OCI-LY1 (cell line): ENCODE data around the gene TNNT1.

Experiments used
- H2AFZ ChIP-seq: fragments of 200-600 bp; sonication (generic), shearing (Covaris generic); 2 replicates; pipeline ENCODE4 v1.6.0; 2014; ENCODE audit warnings: antibody characterized with exemption, mild to moderate bottlenecking, low read length
- H3F3A ChIP-seq: fragments of 200-600 bp; sonication (generic), shearing (Covaris generic); 2 replicates; pipeline ENCODE4 v1.6.0; 2014; ENCODE audit warnings: mild to moderate bottlenecking, antibody characterized with exemption, low read length, moderate library complexity; ENCODE audit not compliant: insufficient read depth
- H3K27ac ChIP-seq: fragments of 200-600 bp; sonication (generic); 2 replicates; pipeline ENCODE4 v1.5.1; 2014; ENCODE audit warnings: low read length, mixed run types, mild to moderate bottlenecking, low read depth; ENCODE audit not compliant: poor library complexity, severe bottlenecking
- H3K27me3 ChIP-seq: fragments of 200-600 bp; sonication (generic); 2 replicates; pipeline ENCODE4 v1.6.0; 2014; ENCODE audit warnings: antibody characterized with exemption, mild to moderate bottlenecking, low read length, moderate library complexity; ENCODE audit not compliant: insufficient read depth
- H3K36me3 ChIP-seq: fragments of 200-600 bp; sonication (generic); 2 replicates; pipeline ENCODE4 v1.6.1; 2014; ENCODE audit warnings: mild to moderate bottlenecking, antibody characterized with exemption, low read length, moderate library complexity, mixed read lengths; ENCODE audit not compliant: insufficient read depth
- H3K4me1 ChIP-seq: fragments of 200-600 bp; sonication (generic); 2 replicates; pipeline ENCODE4 v1.5.1; 2014; ENCODE audit warnings: mild to moderate bottlenecking, low read length, moderate library complexity; ENCODE audit not compliant: insufficient read depth, severe bottlenecking
- H3K4me2 ChIP-seq: fragments of 200-600 bp; sonication (generic), shearing (Covaris generic); 2 replicates; pipeline ENCODE4 v1.6.1; 2014; ENCODE audit warnings: low read length
- H3K4me3 ChIP-seq: fragments of 200-600 bp; sonication (generic); 2 replicates; pipeline ENCODE4 v1.5.1; 2014; ENCODE audit warnings: low read length, low read depth, mild to moderate bottlenecking, mixed read lengths; ENCODE audit not compliant: poor library complexity, severe bottlenecking
- H3K79me2 ChIP-seq: fragments of 200-600 bp; shearing (Covaris generic); 2 replicates; pipeline ENCODE4 v1.6.1; 2016; ENCODE audit warnings: mixed run types, low read length, mixed read lengths; ENCODE audit not compliant: insufficient read depth
- H3K9ac ChIP-seq: fragments of 200-600 bp; sonication (generic), shearing (Covaris generic); 2 replicates; pipeline ENCODE4 v1.6.1; 2014; ENCODE audit warnings: mild to moderate bottlenecking, low read length, mixed read lengths
- H3K9me2 ChIP-seq: fragments of 200-600 bp; sonication (generic), shearing (Covaris generic); 2 replicates; pipeline ENCODE4 v1.6.1; 2014; ENCODE audit warnings: low read depth, mild to moderate bottlenecking, low read length, mixed read lengths
- H3K9me3 ChIP-seq: fragments of 200-600 bp; shearing (Covaris generic); 2 replicates; pipeline ENCODE4 v1.6.1; 2014; ENCODE audit warnings: low read length, mixed read lengths
- H4K20me1 ChIP-seq: fragments of 200-600 bp; sonication (generic), shearing (Covaris generic); 2 replicates; pipeline ENCODE4 v1.6.0; 2016; ENCODE audit warnings: mild to moderate bottlenecking, low read length; ENCODE audit not compliant: insufficient read depth
- EZH2 ChIP-seq: fragments of 200-600 bp; sonication (generic), shearing (Covaris generic); IDR thresholded peaks from 2 replicates; pipeline ENCODE4 v1.8.0; 2017; ENCODE audit warnings: borderline replicate concordance, mixed run types, mild to moderate bottlenecking, antibody characterized with exemption, low read length, moderate library complexity, mixed read lengths
- TF ChIP-seq, protein P1 (sequence below): fragments of 200-600 bp; sonication (generic), shearing (Covaris generic); IDR thresholded peaks from 2 replicates; pipeline ENCODE4 v1.5.1; 2017; ENCODE audit warnings: mild to moderate bottlenecking, antibody characterized with exemption, low read length, moderate library complexity, mixed read lengths

TNNT1 gene

DNA sequence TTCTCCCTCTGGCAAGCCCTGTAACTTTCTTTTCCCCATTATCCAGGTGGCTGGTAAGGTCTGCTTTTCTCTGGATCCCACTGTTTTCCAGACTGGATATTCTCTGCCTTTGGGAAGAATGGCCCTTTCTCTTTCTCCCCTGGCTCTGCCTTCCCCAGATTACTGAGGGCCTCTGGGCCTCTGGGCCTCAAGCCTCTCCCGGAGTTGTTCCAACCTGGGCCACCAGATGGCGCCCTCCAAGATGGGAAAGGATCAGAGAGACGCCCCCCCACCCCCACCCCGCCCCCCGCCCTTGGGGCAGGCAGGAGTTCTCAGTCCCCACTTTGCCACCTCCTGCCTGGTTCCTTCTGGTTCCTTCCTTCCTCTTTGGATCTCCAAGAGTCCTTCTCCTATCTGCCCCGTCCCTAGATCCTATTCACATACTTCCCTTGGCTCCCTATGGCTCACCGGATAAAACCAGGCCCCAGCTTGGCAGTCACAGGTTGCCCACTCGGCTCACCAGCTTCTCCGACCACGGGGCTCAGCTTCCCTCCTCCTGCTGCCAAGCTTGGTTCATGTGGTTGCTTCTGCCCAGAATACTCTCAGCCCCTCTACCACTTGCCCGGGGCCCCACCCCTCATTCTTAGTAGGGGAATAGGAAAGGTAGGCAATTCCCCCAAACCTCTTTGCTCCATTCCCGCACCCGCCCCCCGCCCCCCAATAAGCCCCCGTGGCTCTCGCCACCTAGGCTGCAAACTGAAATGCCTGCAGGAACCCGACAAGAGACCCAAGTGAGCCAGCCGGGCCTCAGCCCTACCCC, 60.3 kb downstream of the TNNT1 start:
- Histone ChIP-seq H3K27me3 (no peaks in the 10 kb centered on the region), H3K4me3 (no peak overlapping the region), H3K4me2 (no peak overlapping the region), H4K20me1 (no peaks in the 10 kb centered on the region), H3K9me2 (no peaks in the 10 kb centered on the region), H3K4me1 (no peaks in the 10 kb centered on the region), H3K79me2 (no peaks in the 10 kb centered on the region), H3K27ac (no peak overlapping the region), H3K9me3 (no peaks in the 10 kb centered on the region), H3K36me3 (peaks cover 11% of the 10 kb centered on the region; the same call in 1 of the 2 replicates), H3K9ac (no peak overlapping the region), H2AFZ (no peak overlapping the region), H3F3A (no peaks in the 10 kb centered on the region)
- no peak for TF ChIP-seq EZH2
- TF ChIP-seq, protein P1, sequence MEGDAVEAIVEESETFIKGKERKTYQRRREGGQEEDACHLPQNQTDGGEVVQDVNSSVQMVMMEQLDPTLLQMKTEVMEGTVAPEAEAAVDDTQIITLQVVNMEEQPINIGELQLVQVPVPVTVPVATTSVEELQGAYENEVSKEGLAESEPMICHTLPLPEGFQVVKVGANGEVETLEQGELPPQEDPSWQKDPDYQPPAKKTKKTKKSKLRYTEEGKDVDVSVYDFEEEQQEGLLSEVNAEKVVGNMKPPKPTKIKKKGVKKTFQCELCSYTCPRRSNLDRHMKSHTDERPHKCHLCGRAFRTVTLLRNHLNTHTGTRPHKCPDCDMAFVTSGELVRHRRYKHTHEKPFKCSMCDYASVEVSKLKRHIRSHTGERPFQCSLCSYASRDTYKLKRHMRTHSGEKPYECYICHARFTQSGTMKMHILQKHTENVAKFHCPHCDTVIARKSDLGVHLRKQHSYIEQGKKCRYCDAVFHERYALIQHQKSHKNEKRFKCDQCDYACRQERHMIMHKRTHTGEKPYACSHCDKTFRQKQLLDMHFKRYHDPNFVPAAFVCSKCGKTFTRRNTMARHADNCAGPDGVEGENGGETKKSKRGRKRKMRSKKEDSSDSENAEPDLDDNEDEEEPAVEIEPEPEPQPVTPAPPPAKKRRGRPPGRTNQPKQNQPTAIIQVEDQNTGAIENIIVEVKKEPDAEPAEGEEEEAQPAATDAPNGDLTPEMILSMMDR, result peak; percentile 51

DNA sequence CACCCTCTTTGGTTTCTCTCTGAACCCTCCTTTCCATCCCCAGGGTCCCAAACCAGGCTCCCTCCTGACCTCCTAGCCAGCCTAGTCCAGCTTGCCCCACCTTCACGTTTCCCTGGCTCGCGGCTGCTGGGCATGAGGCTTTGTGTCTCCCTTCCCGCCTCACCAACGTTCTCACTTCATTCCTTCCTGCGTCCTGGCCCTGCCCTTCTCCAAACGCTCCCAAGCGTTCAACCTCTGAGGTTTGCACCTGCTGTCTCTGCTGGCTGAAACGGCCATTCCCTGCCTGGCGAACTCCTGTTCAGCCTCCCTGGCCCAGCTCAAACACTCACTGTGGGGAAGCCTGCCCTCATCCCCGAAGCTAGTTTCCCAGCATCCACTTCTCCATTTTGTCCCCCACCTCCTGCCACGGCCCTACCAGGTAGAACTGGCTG, 61.0 kb downstream of the TNNT1 start:
- H3K4me3 ChIP-seq, result no peak overlapping the region
- no peaks in the 10 kb centered on the region for H3K9me3 ChIP-seq
- no peaks in the 10 kb centered on the region for H3K4me1 ChIP-seq
- H4K20me1 ChIP-seq, result no peaks in the 10 kb centered on the region
- peaks cover 11% of the 10 kb centered on the region; the same call in 1 of the 2 replicates for H3K36me3 ChIP-seq
- no peak overlapping the region for H2AFZ ChIP-seq
- no peak overlapping the region for H3K27ac ChIP-seq
- no peak overlapping the region for H3K4me2 ChIP-seq
- no peaks in the 10 kb centered on the region for H3F3A ChIP-seq
- H3K9me2 ChIP-seq, result no peaks in the 10 kb centered on the region
- H3K27me3 ChIP-seq, result no peaks in the 10 kb centered on the region
- TF ChIP-seq EZH2, result no peak
- TF ChIP-seq, protein P1, result no peak
- no peaks in the 10 kb centered on the region for H3K79me2 ChIP-seq
- H3K9ac ChIP-seq, result no peak overlapping the region

DNA sequence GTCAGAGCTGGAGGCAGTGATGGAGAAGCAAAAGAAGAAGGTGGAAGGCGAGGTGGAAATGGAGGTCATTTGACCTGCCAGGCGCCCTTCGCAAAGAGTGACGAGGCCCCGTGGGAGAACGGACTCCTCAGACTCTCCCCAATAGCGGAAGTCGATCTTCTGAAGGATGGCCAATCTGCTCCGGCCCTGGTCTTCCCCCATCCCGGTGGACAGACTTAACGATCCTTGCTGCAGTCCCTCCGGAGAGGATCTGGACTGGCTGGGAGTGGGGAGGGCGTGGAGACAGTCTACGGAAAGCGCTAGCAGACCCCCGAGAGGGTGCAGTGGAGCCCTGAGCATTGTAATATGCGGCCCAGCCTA, 61.5 kb downstream of the TNNT1 start:
- H2AFZ ChIP-seq, result no peak overlapping the region

More for the DNA sequence above, 61.5 kb downstream of the TNNT1 start:
- H3K9ac ChIP-seq, result no peak overlapping the region
- H3K4me1 ChIP-seq, result no peaks in the 10 kb centered on the region
- H3K36me3 ChIP-seq, result peaks cover 11% of the 10 kb centered on the region; the same call in 1 of the 2 replicates
- no peak overlapping the region for H3K4me2 ChIP-seq
- H3K4me3 ChIP-seq, result no peak overlapping the region
- no peak overlapping the region for H3K27ac ChIP-seq
- H3K9me2 ChIP-seq, result no peaks in the 10 kb centered on the region
- no peaks in the 10 kb centered on the region for H3K9me3 ChIP-seq
- H3K27me3 ChIP-seq, result no peaks in the 10 kb centered on the region
- TF ChIP-seq EZH2, result no peak
- TF ChIP-seq, protein P1, result no peak
- no peaks in the 10 kb centered on the region for H3F3A ChIP-seq
- no peaks in the 10 kb centered on the region for H3K79me2 ChIP-seq
- H4K20me1 ChIP-seq, result no peaks in the 10 kb centered on the region
